Aorta (tissue), 5 donors: ENCODE results near the gene USP10. TPM values are rescaled to one million over a fixed set of nuclear protein-coding genes. Genes with fewer than 3 reads are reported as not detected.
"Not testable (repeated sequence)": the region's sequence is repeated elsewhere in the genome, so short reads cannot be mapped to it uniquely, and the experiment has no call there.

ENCODE experiments used
- ATAC-seq: fragments of 200-7000 bp; cut with Tn5 transposase; one replicate; pipeline ENCODE4 v1.9.1; 2022; ENCODE audit warnings: moderate library complexity; ENCODE audit not compliant: low FRiP score
- DNase-seq, 2 donors: peaks; one replicate each; pipeline ENCODE4 v3.0.0-alpha.2; 2020
- H3K27ac ChIP-seq, 2 donors: one replicate each; pipeline ENCODE4 v1.5.1; 2013; ENCODE audit warnings: low read length in 2 of 2, mild to moderate bottlenecking in 2 of 2, moderate library complexity in 2 of 2, control low read depth in 1 of 2, inconsistent platforms in 1 of 2, low read depth in 1 of 2
- H3K27me3 ChIP-seq, 2 donors: one replicate each; pipeline ENCODE4 v1.6.1; 2013; ENCODE audit warnings: control low read depth in 1 of 2, low read length in 1 of 2, mild to moderate bottlenecking in 1 of 2, moderate library complexity in 1 of 2; ENCODE audit not compliant: insufficient read depth in 2 of 2, control insufficient read depth in 1 of 2
- H3K36me3 ChIP-seq, 2 donors: one replicate each; pipeline ENCODE4 v1.6.1; 2013; ENCODE audit warnings: control low read depth in 1 of 2, low read length in 1 of 2, mild to moderate bottlenecking in 1 of 2; ENCODE audit not compliant: insufficient read depth in 2 of 2, control insufficient read depth in 1 of 2
- H3K4me1 ChIP-seq, 2 donors: one replicate each; pipeline ENCODE4 v1.6.1; 2013; ENCODE audit warnings: low read length in 2 of 2, control low read depth in 1 of 2, mild to moderate bottlenecking in 1 of 2, moderate library complexity in 1 of 2; ENCODE audit not compliant: insufficient read depth in 2 of 2, control insufficient read depth in 1 of 2
- H3K4me3 ChIP-seq, 2 donors: one replicate each; pipeline ENCODE4 v1.5.1; 2013; ENCODE audit warnings: low read length in 2 of 2, control low read depth in 1 of 2, mild to moderate bottlenecking in 1 of 2
- H3K9me3 ChIP-seq: one replicate; pipeline ENCODE4 v1.6.1; 2013; ENCODE audit warnings: mild to moderate bottlenecking, low read length; ENCODE audit not compliant: control insufficient read depth
- WGBS, 2 donors: extraction: QIAGEN DNeasy Blood & Tissue Kit; methylation state at CpG; one replicate each; pipeline ENCODE4 v1.1.7; 2013; 5-methylcytosine and 5-hydroxymethylcytosine counted together
- intact Hi-C, 2 donors: fragments of 100-400 bp; cut with DNase I; formaldehyde crosslinking; loops; one replicate each; pipeline versions ENCODE4 v1.14.2 to v1.15.0; 2022
- polyA plus RNA-seq, 2 donors: library from polyadenylated mRNA; stranded (reverse); fragments of 200-250 nt; gene quantifications; one replicate each; pipeline ENCODE4 v1.2.3, GENCODE V29; 2013
- total RNA-seq, 2 donors: library from RNA; stranded (reverse); fragmentation: NEBNext Ultra II Directional; extraction: Animal tissue kit (Norgen Biotek cat#: 25700); gene quantifications; one replicate each; pipeline ENCODE4 v1.2.1, GENCODE V29; 2021
- donor health status: healthy with polysubstance abuse.
- donor health status: Bipolar disorder and iron deficiency.
- donor health status: DM: no; HTN: no; CAD: no.
- donor health status: DM: no; HTN: no; CAD: no.
- donor health status: DM: yes; HTN: yes; CAD: no.

Gene USP10
- total and polyA plus RNA-seq, 4 donors: 14.0 to 59.4 (median 40.1) TPM

DNA sequence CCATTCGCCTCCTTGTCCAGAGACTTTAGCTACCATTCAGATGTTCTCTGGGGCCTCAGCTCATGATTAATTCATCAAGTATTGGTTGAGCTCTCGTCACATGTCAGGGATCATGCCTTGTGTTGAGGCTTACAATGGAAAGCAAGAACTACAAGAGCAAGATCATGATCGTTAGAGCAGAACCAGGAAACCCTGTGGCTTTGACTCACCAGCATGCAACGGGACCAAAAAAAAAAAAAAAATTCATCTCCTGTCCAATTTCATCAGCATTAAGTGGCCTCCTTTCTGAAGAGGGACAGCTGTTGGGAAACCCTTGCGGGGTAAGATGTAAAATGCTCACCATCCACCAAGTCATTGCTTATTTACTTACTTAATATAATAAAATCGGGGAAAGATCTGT lies 12.1 kb upstream of the USP10 start:
- DNase-seq (no peak), ATAC-seq (no peak)
- Histone ChIP-seq H3K9me3 (no peaks in the 10 kb centered on the region), H3K4me3 (no peak overlapping the region), H3K4me1 (no peaks in the 10 kb centered on the region), H3K27me3 (no peaks in the 10 kb centered on the region), H3K36me3 (no peaks in the 10 kb centered on the region), H3K27ac (no peak overlapping the region)
- WGBS, 2 donors: 87 to 90% methylated on average over 6 of the region's 6 CpGs
- intact Hi-C loops: no loop called here

- DNase-seq, H3K27me3 ChIP-seq, H3K9me3 ChIP-seq, H3K27ac ChIP-seq, ATAC-seq, H3K4me3 ChIP-seq, intact Hi-C loops, H3K4me1 ChIP-seq, H3K36me3 ChIP-seq: not testable (repeated sequence)
- WGBS, 2 donors: 98 to 100% methylated on average over 4 of the region's 4 CpGs
These were observed 11.6 kb upstream of the USP10 start for GRCh38 chr16:84688163-84688562.

DNA sequence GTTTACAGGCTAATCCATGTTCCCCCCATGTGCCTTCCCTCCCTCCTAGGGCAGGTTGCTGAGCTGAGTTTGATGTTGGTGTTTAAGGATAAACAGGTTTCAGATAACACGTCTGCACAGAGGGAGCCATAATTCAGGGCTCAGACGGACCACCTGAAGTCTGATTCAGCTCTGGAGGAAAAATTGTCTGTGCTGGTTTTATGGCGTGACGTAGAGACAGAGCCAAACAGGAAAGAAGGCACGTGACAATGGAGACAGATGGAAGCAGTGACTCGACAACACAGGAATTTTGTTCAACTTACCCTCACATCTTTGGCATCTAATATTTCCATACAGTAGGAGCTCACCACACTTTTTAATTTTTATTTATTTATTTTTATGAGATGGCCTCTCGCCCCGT lies 10.7 kb upstream of the USP10 start:
- Histone ChIP-seq H3K36me3 (no peaks in the 10 kb centered on the region), H3K9me3 (no peaks in the 10 kb centered on the region), H3K4me3 (no peak overlapping the region), H3K4me1 (no peaks in the 10 kb centered on the region), H3K27me3 (no peaks in the 10 kb centered on the region), H3K27ac (no peak overlapping the region)
- 43 to 53% methylated on average over 8 of the region's 8 CpGs for WGBS, 2 donors
- no peak for ATAC-seq
- no peak for DNase-seq
- intact Hi-C loops: no loop called here

DNA sequence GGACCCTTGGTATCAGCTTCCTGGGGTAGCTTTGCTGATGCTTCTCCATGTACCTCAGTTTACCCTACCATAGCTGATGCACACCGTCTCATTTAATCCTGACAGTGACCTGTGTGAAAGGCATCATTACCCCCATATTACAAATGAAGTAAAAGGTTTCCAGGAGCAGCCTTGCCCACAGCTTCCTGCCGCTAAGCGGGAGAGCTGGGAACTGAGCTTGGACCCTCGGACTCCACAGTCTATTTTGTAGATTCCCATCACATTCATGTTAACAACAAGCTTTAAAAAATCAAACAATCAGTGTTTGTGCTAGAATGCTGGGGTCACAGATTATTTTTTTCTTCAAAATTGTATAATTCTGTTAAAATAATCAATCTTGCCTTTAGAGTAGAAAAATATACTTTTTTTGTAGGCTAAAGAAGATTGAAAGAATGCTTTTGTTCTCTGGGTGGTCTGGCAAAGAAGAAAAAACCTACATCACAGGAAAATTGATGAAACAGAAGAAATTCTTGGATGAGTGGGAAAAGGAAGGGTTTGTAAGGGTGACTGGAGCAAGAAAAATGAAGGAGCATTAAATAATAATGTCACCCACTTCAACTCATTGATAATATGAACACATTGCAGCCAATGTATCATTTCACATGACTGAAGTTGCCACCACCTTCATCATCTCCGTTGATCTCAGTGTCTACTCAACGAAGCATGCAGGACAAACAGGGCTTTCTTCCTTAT lies 9.5 kb upstream of the USP10 start:
- H3K4me1 ChIP-seq: no peaks in the 10 kb centered on the region
- ATAC-seq (no peak), DNase-seq (no peak)
- 58 to 80% methylated on average over 6 of the region's 6 CpGs for WGBS, 2 donors
- H3K27me3 ChIP-seq: no peaks in the 10 kb centered on the region
- no peaks in the 10 kb centered on the region for H3K36me3 ChIP-seq
- no peaks in the 10 kb centered on the region for H3K9me3 ChIP-seq
- H3K4me3 ChIP-seq: no peak overlapping the region
- H3K27ac ChIP-seq: no peak overlapping the region
- intact Hi-C loops: no loop called here

DNA sequence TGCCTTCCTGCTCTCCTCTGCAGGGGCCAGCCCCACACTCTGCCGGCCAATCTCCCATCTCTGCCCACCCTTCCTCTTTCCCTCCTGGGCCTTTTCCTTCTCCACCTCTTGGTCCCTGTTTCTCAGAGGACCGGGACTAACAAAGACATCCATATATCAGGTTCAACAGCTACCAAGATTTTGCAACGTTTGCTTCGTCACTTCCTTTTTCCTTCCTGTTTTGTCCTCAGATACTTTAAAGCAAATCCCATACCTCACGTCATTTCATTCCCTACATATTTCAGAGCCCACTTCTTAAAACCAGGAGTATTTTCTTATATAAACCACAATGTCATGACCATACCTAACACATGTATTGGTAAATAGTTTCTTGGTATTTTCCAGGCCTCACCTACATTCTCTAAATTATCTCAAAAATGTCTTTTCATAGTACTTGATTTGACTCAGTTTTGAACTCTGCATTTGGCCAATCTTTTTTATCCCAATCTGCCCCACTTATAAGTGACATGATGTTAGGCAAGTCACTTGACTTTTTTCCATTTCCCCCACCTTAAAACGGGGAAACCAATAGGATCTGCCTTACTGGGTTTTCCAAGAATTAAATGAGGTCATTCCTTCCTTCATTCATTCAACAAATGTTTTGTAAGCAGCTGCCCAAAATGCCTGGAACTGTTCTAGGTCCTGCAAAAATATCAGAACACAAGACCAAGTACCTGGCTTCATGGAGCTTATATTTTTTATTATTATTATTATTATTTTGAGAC lies 7.2 kb upstream of the USP10 start:
- DNase-seq (no peak), ATAC-seq (no peak)
- no peaks in the 10 kb centered on the region for H3K36me3 ChIP-seq
- no peaks in the 10 kb centered on the region for H3K27me3 ChIP-seq
- H3K9me3 ChIP-seq: no peaks in the 10 kb centered on the region
- WGBS, 2 donors: 84 to 86% methylated on average over 6 of the region's 6 CpGs
- H3K4me1 ChIP-seq: no peaks in the 10 kb centered on the region
- no peak overlapping the region for H3K4me3 ChIP-seq
- no peak overlapping the region for H3K27ac ChIP-seq
- intact Hi-C loops: no loop called here

DNA sequence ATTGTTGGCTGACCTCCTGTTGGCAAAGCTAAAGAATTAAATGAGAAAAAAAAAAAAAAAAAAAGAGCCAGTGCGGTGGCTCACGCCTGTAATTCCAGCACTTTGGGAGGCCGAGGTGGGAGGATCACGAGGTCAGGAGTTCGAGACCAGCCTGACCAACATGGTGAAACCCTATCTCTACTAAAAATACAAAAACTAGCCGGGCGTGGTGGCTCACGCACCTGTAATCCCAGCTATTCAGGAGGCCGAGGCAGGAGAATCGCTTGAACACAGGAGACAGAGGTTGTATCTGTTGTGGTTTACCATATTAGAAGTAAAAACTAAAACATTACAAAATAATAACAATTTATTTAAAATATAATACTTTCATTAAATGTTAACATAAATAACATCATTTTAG lies 5.9 kb upstream of the USP10 start:
- H3K9me3 ChIP-seq, intact Hi-C loops, H3K27me3 ChIP-seq, H3K36me3 ChIP-seq, H3K4me1 ChIP-seq, H3K27ac ChIP-seq, ATAC-seq, H3K4me3 ChIP-seq, DNase-seq: not testable (repeated sequence)
- 72 to 80% methylated on average over 9 to 10 of the region's 10 CpGs for WGBS, 2 donors

GRCh38 chr16:84694980-84695379 lies 4.8 kb upstream of the USP10 start:
- 94 to 97% methylated on average over 2 of the region's 2 CpGs for WGBS, 2 donors
- H3K36me3 ChIP-seq: no peaks in the 10 kb centered on the region
- no peak for DNase-seq
- intact Hi-C loops: no loop called here
- H3K27me3 ChIP-seq: no peaks in the 10 kb centered on the region
- no peaks in the 10 kb centered on the region for H3K9me3 ChIP-seq
- H3K4me3 ChIP-seq: no peak overlapping the region
- H3K27ac ChIP-seq: no peak overlapping the region
- ATAC-seq: no peak
- H3K4me1 ChIP-seq: no peaks in the 10 kb centered on the region

- ATAC-seq (no peak), DNase-seq (no peak)
- Histone ChIP-seq H3K4me1 (no peaks in the 10 kb centered on the region), H3K36me3 (no peaks in the 10 kb centered on the region), H3K27me3 (no peaks in the 10 kb centered on the region), H3K4me3 (peak overlapping the region; percentile 73 to 86), H3K27ac (no peak overlapping the region), H3K9me3 (no peaks in the 10 kb centered on the region)
- WGBS, 2 donors: 20 to 22% methylated on average over 29 of the region's 29 CpGs
- intact Hi-C loops: no loop called here
These were observed 571 bp upstream of the USP10 start for GRCh38 chr16:84699147-84699711.
